Right lobe of liver (tissue), 6 donors: Measurements from ENCODE around the gene MAP2K4. TPM values are rescaled to one million over a fixed set of nuclear protein-coding genes. Genes with fewer than 3 reads are reported as not detected.
"Not testable (repeated sequence)": the region's sequence is repeated elsewhere in the genome, so short reads cannot be mapped to it uniquely, and the experiment has no call there.

ENCODE experiments used
- ATAC-seq, 4 donors: fragments of 200-7000 bp; cut with Tn5 transposase; one replicate each; pipeline ENCODE4 v1.9.1; 2020; ENCODE audit warnings: mild to moderate bottlenecking in 4 of 4, moderate library complexity in 4 of 4
- DNase-seq, 3 donors: peaks; one replicate each; pipeline ENCODE4 v3.0.0-alpha.2; 2020
- H3K27ac ChIP-seq, 3 donors: fragments of 200-600 bp; one replicate each; pipeline ENCODE4 v1.8.0; 2022
- H3K27me3 ChIP-seq, 2 donors: fragments of 200-600 bp; one replicate each; pipeline ENCODE4 v1.8.0; 2022
- H3K36me3 ChIP-seq, 4 donors: fragments of 200-600 bp; sonication (generic) in 1 of 4; one replicate each; pipeline versions ENCODE4 v1.5.1 to v1.8.0; 2017 to 2022; ENCODE audit warnings: control low read depth in 1 of 4
- H3K4me1 ChIP-seq, 4 donors: fragments of 200-600 bp; sonication (generic) in 1 of 4; one replicate each; pipeline versions ENCODE4 v1.5.1 to v1.8.0; 2017 to 2022; ENCODE audit warnings: control low read depth in 1 of 4
- H3K4me3 ChIP-seq, 3 donors: fragments of 200-600 bp; one replicate each; pipeline ENCODE4 v1.8.0; 2022
- H3K9me3 ChIP-seq, 4 donors: fragments of 200-600 bp; sonication (generic) in 1 of 4; one replicate each; pipeline versions ENCODE4 v1.5.1 to v1.8.0; 2017 to 2022; ENCODE audit warnings: control low read depth in 1 of 4
- CTCF ChIP-seq, 4 donors: fragments of 200-600 bp in 3 of 4; fragments of 450-650 bp in 1 of 4; IDR thresholded peaks; one replicate each; pipeline versions ENCODE4 v1.5.1 to v1.8.0; 2016 to 2022; ENCODE audit warnings: antibody characterized with exemption in 4 of 4, mild to moderate bottlenecking in 2 of 4
- POLR2A ChIP-seq: fragments of 450-650 bp; IDR thresholded peaks from one replicate; pipeline ENCODE4 v1.6.1; 2017; ENCODE audit warnings: antibody characterized with exemption, mild to moderate bottlenecking
- WGBS: methylation state at CpG from one replicate; pipeline ENCODE4 v1.1.6; 2018; ENCODE audit warnings: low coverage, low lambda C conversion rate; ENCODE audit not compliant: insufficient coverage; ENCODE audit errors: missing lambda C conversion rate; 5-methylcytosine and 5-hydroxymethylcytosine counted together
- intact Hi-C, 2 donors: fragments of 100-400 bp; cut with DNase I; formaldehyde crosslinking; loops; one replicate each; pipeline versions ENCODE4 v1.11.2 to v1.14.1; 2022
- total RNA-seq, 6 experiments: library from RNA; depleted of rRNA in 2 of 6; stranded (reverse); fragments of >200 nt in 2 of 6; fragmentation: NEBNext Ultra II Directional in 3 of 6; extraction: Animal tissue kit (Norgen Biotek cat#: 25700) in 3 of 6; gene quantifications; one replicate each; pipeline versions ENCODE4 v1.1.0 to v1.2.4, GENCODE V29; 2016 to 2023
- donor health status: DM: no; HTN: yes; CAD: no.
- donor health status: DM: no; HTN: no; CAD: no.
- donor health status: DM: no; HTN: no; CAD: no.
- donor health status: DM: no; HTN: yes; CAD: no.
- donor health status: DM: no; HTN: yes; CAD: no.

The MAP2K4 gene
- total RNA-seq, 6 experiments from 2014 or later = 14.9 to 23.7 (median 18.7) TPM

DNA sequence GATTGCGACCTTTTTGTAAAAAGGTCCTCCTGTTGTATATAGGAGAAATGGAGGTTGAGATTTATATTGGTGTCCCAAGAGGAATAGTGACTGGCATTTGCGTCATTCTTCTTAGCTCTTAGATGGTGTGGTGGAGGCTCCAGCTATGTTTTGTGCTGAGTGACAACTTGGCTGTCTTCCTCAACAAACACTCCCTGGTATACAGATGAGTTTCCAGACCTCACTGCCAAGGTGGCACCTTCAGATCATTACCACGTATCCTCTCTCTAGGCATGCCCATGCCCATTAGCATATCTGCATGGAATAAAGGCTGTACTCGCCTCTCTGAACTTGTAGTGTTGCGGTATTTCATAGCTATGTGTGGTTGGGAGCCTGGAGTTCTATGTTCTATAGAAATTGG, 120.0 kb downstream of the MAP2K4 start:
- TF ChIP-seq POLR2A = no peak
- no peak for TF ChIP-seq CTCF (IDR thresholded peaks at IDR 0.05)
- no peak for ATAC-seq
- intact Hi-C loops = no loop called here
- DNase-seq = no peak
- no peaks in the 10 kb centered on the region for H3K27me3 ChIP-seq
- H3K4me1 ChIP-seq = no peaks in the 10 kb centered on the region
- H3K36me3 ChIP-seq = peaks cover 0 to 20% (median 16%) of the 10 kb centered on the region in 4 donors
- no peak overlapping the region for H3K27ac ChIP-seq
- peaks cover 0 to 3% (median 0%) of the 10 kb centered on the region in 4 donors for H3K9me3 ChIP-seq
- H3K4me3 ChIP-seq = no peak overlapping the region
- WGBS = 93% methylated on average over 5 of the region's 5 CpGs

DNA sequence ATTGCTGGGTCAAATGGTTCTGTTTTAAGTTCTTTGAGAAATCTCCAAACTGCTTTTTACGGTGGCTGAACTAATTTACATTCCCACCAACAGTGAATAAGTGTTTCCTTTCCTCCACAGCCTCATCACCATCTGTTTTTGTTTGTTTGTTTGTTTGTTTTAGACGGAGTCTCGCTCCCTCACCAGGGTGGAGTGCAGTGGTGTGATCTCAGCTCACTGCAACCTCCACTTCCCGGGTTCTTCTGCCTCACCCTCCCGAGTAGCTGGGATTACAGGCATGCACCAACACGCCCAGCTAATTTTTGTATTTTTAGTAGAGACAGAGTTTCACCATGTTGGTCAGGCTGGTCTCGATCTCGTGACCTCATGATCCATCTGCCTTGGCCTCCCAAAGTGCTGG, 141.5 kb downstream of the MAP2K4 start:
- ATAC-seq, H3K4me3 ChIP-seq, H3K9me3 ChIP-seq, DNase-seq, intact Hi-C loops, H3K27ac ChIP-seq, H3K4me1 ChIP-seq, H3K27me3 ChIP-seq, H3K36me3 ChIP-seq: not testable (repeated sequence)
- 60% methylated on average over 8 of the region's 8 CpGs for WGBS

DNA sequence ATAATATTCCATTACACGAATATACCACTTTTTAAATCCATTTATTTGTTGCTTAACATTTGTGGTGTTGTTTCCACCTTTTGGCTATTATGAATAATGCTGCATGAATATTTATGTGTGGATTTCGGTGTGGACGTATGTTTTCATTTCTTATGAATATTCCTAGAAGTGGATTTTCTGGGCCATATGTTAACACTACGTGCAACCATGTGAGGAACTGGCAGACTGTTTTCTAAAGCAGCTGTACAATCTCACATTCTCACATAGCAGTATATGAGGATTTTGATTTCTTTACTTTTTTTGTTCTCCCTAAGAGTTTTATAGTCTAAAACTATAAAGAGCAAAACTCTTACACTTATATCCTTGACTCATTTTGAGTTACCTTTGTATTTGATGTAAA, 143.4 kb downstream of the MAP2K4 start:
- Histone ChIP-seq H3K9me3 (no peaks in the 10 kb centered on the region), H3K36me3 (no peaks in the 10 kb centered on the region), H3K27me3 (no peaks in the 10 kb centered on the region), H3K4me1 (no peaks in the 10 kb centered on the region), H3K4me3 (no peak overlapping the region), H3K27ac (no peak overlapping the region)
- DNase-seq (no peak), ATAC-seq (no peak)
- intact Hi-C loops = no loop called here
- WGBS = 71% methylated on average over 4 of the region's 4 CpGs
- TF ChIP-seq POLR2A = no peak
- TF ChIP-seq CTCF (IDR thresholded peaks at IDR 0.05) = no peak

- ATAC-seq = no peak
Observed at GRCh38 chr17:12178644-12179330, 158.1 kb downstream of the MAP2K4 start.

More at GRCh38 chr17:12178644-12179330, 158.1 kb downstream of the MAP2K4 start:
- WGBS = 73% methylated on average over 11 of the region's 13 CpGs
- no peak for TF ChIP-seq CTCF (IDR thresholded peaks at IDR 0.05)
- no peak for TF ChIP-seq POLR2A
- no peak for DNase-seq
- intact Hi-C loops = no loop called here
- H3K27ac ChIP-seq = no peak overlapping the region
- no peaks in the 10 kb centered on the region for H3K9me3 ChIP-seq
- H3K27me3 ChIP-seq = no peaks in the 10 kb centered on the region
- no peaks in the 10 kb centered on the region for H3K36me3 ChIP-seq
- no peak overlapping the region for H3K4me3 ChIP-seq
- no peaks in the 10 kb centered on the region for H3K4me1 ChIP-seq
